RPMI7951 (cell line): ENCODE measurements around the gene PLD4. TPM values are rescaled to one million over a fixed set of nuclear protein-coding genes. Genes with fewer than 3 reads are reported as not detected.
A peak's percentile ranks its signal among the peaks of the same experiment; 100 is the strongest.

Experiments
- DNase-seq: peaks from one replicate; pipeline ENCODE4 v3.0.0-alpha.2; 2012; ENCODE audit warnings: low read depth
- total RNA-seq: library from RNA; depleted of rRNA; stranded (reverse); fragments of >200 nt; shearing (Covaris generic); gene quantifications from 2 replicates; pipeline ENCODE4 v1.2.3, GENCODE V29; 2014; rRNA removed

PLD4 gene
- total RNA-seq, 1 experiment from 2014 or later, result not detected

DNA sequence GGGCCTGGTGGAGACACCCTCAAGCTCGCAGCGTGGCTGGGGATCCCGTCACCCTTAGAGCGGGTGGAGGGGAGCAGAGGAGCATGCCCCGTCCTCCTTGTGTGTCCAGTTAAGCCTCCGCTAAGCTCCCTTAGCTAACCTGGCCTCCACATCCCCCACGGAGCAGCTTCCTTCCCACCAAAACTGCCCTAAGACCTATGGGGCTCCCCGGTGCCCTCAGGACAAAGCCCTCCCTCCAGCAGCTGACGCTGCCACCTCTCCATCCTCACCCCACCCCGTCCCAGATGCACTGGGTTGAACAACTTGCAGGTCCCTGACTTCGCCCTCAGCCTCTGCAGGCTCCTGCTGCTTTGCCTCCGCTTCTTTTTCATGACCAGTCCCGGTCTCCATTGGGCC lies 49.5 kb downstream of the PLD4 start:
- no peak for DNase-seq

DNA sequence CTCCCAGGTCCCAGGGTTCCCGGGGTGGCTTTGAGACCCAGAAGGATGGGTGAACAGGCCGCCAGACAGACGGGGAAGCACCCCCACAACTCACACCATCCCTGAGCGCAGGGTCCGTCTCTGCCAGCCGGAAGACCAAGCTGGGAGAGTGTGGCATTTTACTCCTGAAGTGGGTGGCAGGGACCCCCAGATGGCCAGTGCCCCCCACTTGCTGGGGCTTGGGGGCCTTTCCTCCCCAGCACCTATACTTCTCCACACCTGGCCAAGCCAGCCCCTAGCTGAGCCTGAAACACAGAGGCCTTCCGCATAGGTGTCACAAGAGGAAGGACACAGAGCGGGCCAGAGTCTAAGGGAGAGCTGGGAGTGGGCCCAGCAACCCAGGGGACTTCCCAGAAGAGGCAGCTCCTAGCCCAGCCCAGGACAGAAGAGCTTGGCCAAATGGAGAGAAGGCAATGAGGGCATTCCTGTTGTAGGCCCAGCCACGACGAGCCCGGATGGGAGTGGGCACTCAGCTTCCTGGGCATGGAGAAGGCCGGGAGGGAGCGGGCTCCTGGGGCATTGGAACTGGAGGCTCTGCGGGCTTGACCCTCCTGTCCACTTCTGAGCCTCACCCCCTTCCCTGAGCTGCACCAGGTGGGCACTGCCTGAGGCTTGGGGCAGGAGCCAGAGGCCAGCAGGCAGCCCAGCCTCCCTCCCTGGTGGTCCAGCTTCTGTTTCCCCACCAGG lies 50.1 kb downstream of the PLD4 start:
- DNase-seq, result no peak

- DNase-seq, result no peak
Observed at GRCh38 chr14:104975481-104976197, 51.0 kb downstream of the PLD4 start.

DNA sequence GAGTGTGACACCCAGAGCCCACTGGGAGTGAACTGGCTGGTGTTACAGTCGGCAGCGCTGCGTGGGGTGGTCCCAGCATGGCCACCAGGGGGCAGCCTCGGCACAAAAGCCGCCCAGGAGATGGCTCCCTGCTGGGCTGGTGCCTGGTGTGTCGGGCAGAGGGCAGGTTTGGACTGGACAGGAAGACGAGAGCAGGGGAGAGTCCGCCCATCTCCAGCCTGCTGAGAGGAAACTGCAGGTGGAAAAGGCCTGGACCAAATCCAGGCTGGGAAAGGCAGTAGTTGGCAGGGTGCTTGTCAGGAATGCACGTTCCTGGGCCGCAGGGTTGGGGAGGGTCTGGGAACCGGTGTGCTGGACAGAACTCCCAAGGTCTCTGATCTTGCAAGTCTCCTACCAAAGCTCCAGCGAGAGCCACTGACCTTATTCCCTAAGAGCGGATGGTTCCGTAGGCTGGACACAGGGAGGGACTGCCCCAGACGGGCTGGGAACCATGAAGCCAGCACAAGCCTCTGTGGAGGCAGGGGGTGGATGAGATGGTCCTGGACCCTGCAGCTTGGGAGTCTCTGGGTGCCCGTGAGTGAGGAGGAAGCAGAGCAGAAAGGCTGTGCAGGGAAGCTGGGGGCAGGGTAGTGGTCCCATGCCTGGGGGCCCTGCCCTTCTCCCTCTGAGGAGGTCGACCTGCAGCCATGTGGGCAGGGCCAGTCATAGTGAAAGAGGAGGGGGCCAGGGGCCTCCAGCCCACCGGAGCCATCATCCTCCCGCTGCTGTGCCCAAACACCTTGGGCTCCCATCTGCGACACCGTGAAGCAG lies 51.7 kb downstream of the PLD4 start:
- DNase-seq, result peak; percentile 65

- no peak for DNase-seq
Observed at GRCh38 chr14:104977008-104977680, 52.5 kb downstream of the PLD4 start.

GRCh38 chr14:104977681-104978653 lies 53.3 kb downstream of the PLD4 start, which contains the start of gene AHNAK2:
TSS of gene AHNAK2 (minus strand) at chr14:104978374. CDS start at chr14:104978237, 137 bp downstream.
- peak; percentile 68 for DNase-seq

DNA sequence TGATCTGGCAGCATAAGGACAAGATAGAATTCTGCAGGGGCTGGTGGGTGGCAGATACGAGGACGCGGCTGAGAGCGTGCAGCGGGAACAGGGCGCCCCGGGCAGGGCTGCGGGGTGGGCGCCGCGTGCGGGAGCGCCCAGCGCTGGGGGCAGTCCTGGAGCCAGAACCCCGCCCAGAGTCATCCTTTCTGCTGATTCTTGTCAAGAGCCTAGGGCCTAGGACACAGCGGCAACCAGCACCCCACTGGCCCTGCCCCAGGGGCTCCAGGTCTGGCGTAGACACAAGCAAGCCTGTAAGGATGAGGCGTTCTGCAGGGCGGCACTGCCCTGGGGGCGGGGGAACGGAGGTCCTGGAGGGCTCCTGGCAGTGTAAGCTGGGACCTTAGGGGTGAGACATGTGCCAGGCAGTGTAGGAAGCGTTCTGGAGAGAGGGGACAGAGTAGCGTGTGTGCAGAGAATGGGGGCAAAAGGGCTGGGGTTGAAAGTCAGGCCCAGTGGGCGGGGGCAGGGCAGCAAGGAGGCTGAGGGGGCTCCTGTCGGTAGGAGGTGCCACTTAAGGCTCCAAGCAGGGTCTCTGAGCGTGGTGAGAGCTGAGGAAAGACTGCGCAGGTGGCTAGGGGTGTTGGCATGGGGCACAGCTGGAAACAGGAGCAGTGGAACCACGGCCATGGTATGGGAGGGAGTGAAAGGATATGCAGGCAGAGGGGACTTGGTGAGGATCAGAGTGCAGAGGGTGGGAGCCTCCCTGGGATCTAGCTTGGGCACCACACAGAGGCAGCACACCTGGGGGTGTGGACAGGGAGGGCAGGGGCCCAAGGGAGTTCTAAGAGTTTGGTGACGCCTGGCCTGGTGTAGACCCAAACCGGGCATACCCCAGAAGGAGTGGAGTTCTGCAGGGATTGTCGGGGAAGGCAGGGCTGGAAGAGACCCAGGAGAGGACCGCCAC lies 54.3 kb downstream of the PLD4 start:
- no peak for DNase-seq

GRCh38 chr14:104979758-104980610 lies 55.3 kb downstream of the PLD4 start:
- peak; percentile 49 for DNase-seq

- DNase-seq, result no peak
Observed at GRCh38 chr14:104980611-104981531, 56.2 kb downstream of the PLD4 start.

DNA sequence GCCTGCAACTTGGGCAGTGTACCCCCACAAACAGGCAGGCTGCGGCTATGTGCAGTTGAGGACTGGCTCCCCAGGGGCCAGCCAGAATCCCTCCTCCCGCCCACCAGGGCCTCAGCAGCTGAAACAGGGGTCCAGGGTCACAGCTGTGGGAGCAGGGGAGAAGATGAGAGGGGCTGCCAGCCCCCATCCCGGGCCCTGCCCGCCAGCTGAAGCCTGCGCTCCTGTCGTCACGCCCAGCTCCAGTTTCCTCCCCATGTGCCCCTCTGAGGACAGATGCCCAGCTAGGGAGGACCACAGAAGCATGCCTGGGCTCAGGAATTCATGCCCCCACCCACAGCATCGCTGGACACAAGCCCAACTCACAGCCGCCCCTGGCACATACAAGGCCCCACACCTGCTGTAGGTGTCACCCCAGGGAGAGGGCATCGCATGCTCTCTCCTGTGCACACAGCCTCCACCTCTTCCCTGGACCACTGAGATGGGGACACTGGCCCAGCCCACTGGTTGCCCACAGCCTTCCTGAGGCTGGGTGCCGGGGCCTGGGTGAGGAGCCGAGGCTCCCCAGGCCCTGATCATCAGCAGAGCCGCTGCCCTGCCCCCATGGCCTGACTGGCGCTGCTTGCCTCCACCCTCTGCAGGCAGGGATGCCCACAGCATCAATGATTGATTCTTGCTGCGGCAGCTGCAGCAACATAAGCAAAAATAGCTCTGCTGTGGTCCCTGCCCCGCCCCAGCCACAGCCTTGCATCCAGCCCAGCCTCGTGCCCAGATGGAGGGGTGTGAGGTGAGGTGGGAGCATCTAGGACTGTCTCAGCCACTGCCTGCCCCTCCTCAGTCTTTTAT lies 57.2 kb downstream of the PLD4 start:
- DNase-seq, result no peak

DNA sequence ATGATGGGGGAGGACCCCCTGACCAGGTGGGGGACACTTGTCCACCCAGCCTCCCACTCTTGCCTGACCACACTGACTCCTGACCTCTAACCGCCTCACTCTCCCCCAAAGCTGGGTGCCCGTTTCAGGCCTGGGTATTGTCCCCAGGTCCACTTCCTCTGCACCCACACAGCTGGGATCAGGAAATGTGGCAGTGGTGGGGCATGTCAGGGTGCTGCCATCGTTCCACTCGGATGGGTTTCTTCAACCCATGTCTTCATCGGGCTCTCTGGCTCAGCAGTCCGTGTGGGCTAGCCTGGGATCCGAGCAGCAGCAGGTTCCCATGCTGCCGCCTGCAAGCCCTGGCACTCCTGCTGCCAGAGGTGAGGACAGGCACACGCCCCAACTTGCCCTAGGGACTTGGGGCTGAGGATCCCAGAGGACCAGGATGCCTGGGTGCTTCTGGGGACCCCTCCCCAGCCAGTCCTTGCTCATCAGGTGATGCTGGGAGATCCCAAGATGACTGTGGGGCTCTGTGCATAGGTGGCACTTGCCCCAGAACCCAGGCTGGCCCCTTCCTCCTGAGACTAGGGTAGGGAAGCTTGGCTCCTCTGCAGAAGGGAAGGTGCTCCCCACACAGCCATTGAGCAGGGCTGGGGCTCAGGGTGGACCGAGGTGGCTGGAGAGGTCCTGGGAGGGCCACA lies 58.0 kb downstream of the PLD4 start:
- DNase-seq, result no peak

Other genes starting within 250 kb of the PLD4 start
- gene INF2, start 235.3 kb upstream of the PLD4 start, total RNA-seq, result 24.9 and 27.6 TPM in 2 replicates
- gene ADSS1, start 200.7 kb upstream of the PLD4 start, total RNA-seq, result 1.6 and 3.2 TPM in 2 replicates
- gene SIVA1, start 171.7 kb upstream of the PLD4 start, total RNA-seq, result 196 and 335 TPM in 2 replicates
- 78.0 and 81.5 TPM in 2 replicates for gene AKT1, start 129.1 kb upstream of the PLD4 start, total RNA-seq
- 0.84 and 0.88 TPM in 2 replicates for gene ZBTB42, start 123.8 kb upstream of the PLD4 start, total RNA-seq
- 3.8 and 5.9 TPM in 2 replicates for gene CEP170B, start 59.6 kb upstream of the PLD4 start, total RNA-seq
- gene AHNAK2, start 53.5 kb downstream of the PLD4 start, total RNA-seq, result 3.6 and 3.7 TPM in 2 replicates
- gene CLBA1, start 60.9 kb downstream of the PLD4 start, total RNA-seq, result 3.9 and 8.2 TPM in 2 replicates
- gene CDCA4, start 96.2 kb downstream of the PLD4 start, total RNA-seq, result 39.0 and 42.3 TPM in 2 replicates
- under 0.01 TPM in 1 of 2 replicates, not detected in the other for gene GPR132, start 140.6 kb downstream of the PLD4 start, total RNA-seq
- gene JAG2, start 243.9 kb downstream of the PLD4 start, total RNA-seq, result not detected in 2 replicates